Right lobe of liver (tissue), 4 donors: ENCODE data around the gene KIAA1191.

ENCODE experiments used
- POLR2A ChIP-seq: fragments of 450-650 bp; IDR thresholded peaks from one replicate; pipeline ENCODE4 v1.6.1; 2017; ENCODE audit warnings: antibody characterized with exemption, mild to moderate bottlenecking
- TF ChIP-seq, protein P1 (sequence below), 4 donors: fragments of 200-600 bp in 3 of 4; fragments of 450-650 bp in 1 of 4; IDR thresholded peaks; one replicate each; pipeline versions ENCODE4 v1.5.1 to v1.8.0; 2016 to 2022; ENCODE audit warnings: antibody characterized with exemption in 4 of 4, mild to moderate bottlenecking in 2 of 4
- donor health status: DM: no; HTN: no; CAD: no.
- donor health status: DM: no; HTN: no; CAD: no.
- donor health status: DM: no; HTN: yes; CAD: no.

DNA sequence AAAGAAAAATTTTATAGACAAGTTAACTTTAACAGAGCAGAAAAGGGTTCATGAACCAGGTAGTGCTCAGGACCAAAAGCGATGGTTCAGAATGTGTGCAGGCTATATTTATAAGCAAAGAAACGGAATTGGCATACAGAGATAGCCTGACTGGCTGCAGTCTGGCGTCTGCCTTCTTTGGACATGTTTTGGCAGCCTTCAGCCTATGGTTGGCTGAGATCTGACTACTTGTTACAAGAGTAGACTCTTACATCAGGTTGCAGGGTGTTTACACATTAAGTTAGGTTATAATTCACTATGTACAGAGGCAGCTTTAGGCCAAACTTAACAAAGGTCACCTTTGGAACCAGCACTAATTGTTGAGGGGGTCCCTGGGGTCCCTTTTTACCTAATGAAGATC lies 19.9 kb upstream of the KIAA1191 start:
- TF ChIP-seq, protein P1, sequence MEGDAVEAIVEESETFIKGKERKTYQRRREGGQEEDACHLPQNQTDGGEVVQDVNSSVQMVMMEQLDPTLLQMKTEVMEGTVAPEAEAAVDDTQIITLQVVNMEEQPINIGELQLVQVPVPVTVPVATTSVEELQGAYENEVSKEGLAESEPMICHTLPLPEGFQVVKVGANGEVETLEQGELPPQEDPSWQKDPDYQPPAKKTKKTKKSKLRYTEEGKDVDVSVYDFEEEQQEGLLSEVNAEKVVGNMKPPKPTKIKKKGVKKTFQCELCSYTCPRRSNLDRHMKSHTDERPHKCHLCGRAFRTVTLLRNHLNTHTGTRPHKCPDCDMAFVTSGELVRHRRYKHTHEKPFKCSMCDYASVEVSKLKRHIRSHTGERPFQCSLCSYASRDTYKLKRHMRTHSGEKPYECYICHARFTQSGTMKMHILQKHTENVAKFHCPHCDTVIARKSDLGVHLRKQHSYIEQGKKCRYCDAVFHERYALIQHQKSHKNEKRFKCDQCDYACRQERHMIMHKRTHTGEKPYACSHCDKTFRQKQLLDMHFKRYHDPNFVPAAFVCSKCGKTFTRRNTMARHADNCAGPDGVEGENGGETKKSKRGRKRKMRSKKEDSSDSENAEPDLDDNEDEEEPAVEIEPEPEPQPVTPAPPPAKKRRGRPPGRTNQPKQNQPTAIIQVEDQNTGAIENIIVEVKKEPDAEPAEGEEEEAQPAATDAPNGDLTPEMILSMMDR (IDR thresholded peaks at IDR 0.05): no peak
- TF ChIP-seq POLR2A: no peak
